ENCODE data around the gene ZMPSTE24. TPM values are rescaled to one million over a fixed set of nuclear protein-coding genes. Genes with fewer than 3 reads are reported as not detected.

The ZMPSTE24 gene
- total RNA-seq, 4 donors from 2014 or later = 14.9 to 29.8 (median 27.4) TPM

DNA sequence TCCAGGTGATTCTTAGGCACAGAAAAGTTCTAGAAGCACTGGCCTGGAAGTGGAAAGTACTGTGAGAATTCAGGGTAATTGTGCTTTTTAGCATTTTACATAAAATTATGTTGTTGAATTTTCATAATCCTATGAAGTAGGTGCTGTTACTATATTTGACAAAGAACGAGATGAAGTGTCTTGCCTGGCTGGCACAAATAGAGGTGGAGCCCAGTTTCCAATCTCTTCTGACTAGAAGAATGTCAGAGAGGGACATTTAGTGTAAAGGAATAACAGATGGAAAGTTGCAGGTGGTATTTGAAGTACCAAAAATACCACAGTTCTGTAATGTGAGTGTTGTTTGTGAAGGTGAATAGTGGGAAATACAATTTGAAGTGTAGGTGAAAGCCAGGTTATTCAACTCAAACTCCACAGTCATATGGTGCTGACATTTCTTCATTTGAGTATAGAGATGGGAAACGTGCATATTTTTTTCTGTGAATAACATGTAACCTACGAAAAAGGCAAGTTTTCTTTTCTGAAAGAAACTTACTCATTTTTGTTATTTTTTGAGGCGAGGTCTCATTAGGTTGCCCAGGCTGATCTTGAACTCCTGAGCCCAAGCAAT, 13.8 kb upstream of the ZMPSTE24 start:
- TF ChIP-seq, protein P1, sequence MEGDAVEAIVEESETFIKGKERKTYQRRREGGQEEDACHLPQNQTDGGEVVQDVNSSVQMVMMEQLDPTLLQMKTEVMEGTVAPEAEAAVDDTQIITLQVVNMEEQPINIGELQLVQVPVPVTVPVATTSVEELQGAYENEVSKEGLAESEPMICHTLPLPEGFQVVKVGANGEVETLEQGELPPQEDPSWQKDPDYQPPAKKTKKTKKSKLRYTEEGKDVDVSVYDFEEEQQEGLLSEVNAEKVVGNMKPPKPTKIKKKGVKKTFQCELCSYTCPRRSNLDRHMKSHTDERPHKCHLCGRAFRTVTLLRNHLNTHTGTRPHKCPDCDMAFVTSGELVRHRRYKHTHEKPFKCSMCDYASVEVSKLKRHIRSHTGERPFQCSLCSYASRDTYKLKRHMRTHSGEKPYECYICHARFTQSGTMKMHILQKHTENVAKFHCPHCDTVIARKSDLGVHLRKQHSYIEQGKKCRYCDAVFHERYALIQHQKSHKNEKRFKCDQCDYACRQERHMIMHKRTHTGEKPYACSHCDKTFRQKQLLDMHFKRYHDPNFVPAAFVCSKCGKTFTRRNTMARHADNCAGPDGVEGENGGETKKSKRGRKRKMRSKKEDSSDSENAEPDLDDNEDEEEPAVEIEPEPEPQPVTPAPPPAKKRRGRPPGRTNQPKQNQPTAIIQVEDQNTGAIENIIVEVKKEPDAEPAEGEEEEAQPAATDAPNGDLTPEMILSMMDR (IDR thresholded peaks at IDR 0.05) = no peak
- TF ChIP-seq POLR2A (IDR thresholded peaks at IDR 0.05) = no peak
- intact Hi-C loops (cut with DNase I; ENCODE audit: low total_unique reads) = no loop called here
- 68 to 74% methylated on average over 4 of the region's 4 CpGs for WGBS, 2 donors
- no peak for DNase-seq (ENCODE audit: low spot score in 2 of 2)
- no peak overlapping the region for H3K4me3 ChIP-seq (ENCODE audit: low read depth, poor library complexity, severe bottlenecking)

GRCh38 chr1:40245686-40246085, 12.3 kb upstream of the ZMPSTE24 start:
- H3K4me3 ChIP-seq (ENCODE audit: low read depth, poor library complexity, severe bottlenecking) = no peak overlapping the region
- DNase-seq (ENCODE audit: low spot score in 2 of 2) = no peak
- WGBS, 2 donors = 86 to 88% methylated on average over 3 of the region's 3 CpGs
- intact Hi-C loops (cut with DNase I; ENCODE audit: low total_unique reads) = no loop called here
- no peak for TF ChIP-seq POLR2A (IDR thresholded peaks at IDR 0.05)
- TF ChIP-seq, protein P1 (IDR thresholded peaks at IDR 0.05) = no peak

DNA sequence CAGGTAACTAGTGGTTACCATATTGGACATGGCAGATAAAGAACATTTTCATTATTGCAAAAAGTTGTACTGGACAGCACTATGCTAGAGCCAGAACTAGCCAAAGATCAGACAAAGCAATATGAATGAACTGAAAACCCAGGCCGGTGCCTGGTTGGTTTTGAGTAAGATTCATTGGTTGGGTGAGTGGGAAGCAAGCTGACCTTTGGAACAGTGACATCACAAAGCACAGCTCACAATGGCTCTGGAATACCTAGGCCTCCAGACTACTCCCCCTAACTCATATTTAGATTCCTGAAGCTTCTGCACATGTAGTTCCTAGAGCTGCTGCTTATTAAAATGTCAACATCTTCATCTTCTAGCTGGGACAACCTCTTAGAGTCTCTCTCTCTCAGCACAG, 10.4 kb upstream of the ZMPSTE24 start, which contains the start of gene TMCO2:
TSS of gene TMCO2 (plus strand) at position 283 of the 400 bp plus-strand sequence. CDS start at position 340, 57 bp downstream.
- no peak for TF ChIP-seq POLR2A (IDR thresholded peaks at IDR 0.05)
- TF ChIP-seq, protein P1 (IDR thresholded peaks at IDR 0.05) = no peak
- DNase-seq (ENCODE audit: low spot score in 2 of 2) = no peak
- 91 to 95% methylated on average over 1 of the region's 1 CpG for WGBS, 2 donors

GRCh38 chr1:40248412-40248811, 9.6 kb upstream of the ZMPSTE24 start:
- no peak for DNase-seq (ENCODE audit: low spot score in 2 of 2)
- intact Hi-C loops (cut with DNase I; ENCODE audit: low total_unique reads) = no loop called here
- no peak for TF ChIP-seq POLR2A (IDR thresholded peaks at IDR 0.05)
- TF ChIP-seq, protein P1 (IDR thresholded peaks at IDR 0.05) = no peak
- no peak overlapping the region for H3K4me3 ChIP-seq (ENCODE audit: low read depth, poor library complexity, severe bottlenecking)

More for the DNA sequence above, 10.4 kb upstream of the ZMPSTE24 start, which contains the start of gene TMCO2:
- intact Hi-C loops (cut with DNase I; ENCODE audit: low total_unique reads) = no loop called here
- H3K4me3 ChIP-seq (ENCODE audit: low read depth, poor library complexity, severe bottlenecking) = no peak within 1 kb of the TSS

- DNase-seq (ENCODE audit: low spot score in 2 of 2) = no peak
- 89 to 90% methylated on average over 4 of the region's 4 CpGs for WGBS, 2 donors
- intact Hi-C loops (cut with DNase I; ENCODE audit: low total_unique reads) = no loop called here
These were observed 6.6 kb upstream of the ZMPSTE24 start for GRCh38 chr1:40251456-40251855.

More at GRCh38 chr1:40251456-40251855, 6.6 kb upstream of the ZMPSTE24 start:
- H3K4me3 ChIP-seq (ENCODE audit: low read depth, poor library complexity, severe bottlenecking) = no peak overlapping the region
- TF ChIP-seq, protein P1 (IDR thresholded peaks at IDR 0.05) = no peak
- no peak for TF ChIP-seq POLR2A (IDR thresholded peaks at IDR 0.05)

Data from lower leg skin (tissue), 4 donors.